ENCODE results near the gene ST6GALNAC1. TPM values are rescaled to one million over a fixed set of nuclear protein-coding genes. Genes with fewer than 3 reads are reported as not detected.

The ST6GALNAC1 gene
- total and polyA plus RNA-seq, 8 donors = 28.0 to 257 (median 62.4) TPM

DNA sequence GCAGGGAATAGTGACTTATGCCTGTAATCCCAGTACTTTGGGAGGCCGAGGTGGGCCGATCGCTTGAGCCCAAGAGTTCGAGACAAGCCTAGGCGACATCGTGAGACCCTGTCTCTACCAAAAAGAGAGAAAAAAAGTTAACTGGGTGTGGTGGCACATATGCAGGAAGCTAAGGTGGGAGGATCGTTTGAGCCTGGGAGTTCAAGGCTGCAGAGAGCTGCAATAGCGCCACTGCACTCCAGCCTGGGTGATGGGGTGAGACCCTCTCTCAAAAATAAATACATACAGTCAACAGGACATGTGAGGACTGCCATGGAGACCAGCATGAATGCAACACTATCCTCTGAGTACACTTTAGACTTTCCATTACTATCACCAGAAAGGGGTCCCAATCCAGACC lies 42.5 kb downstream of the ST6GALNAC1 start:
- Histone ChIP-seq H3K4me1 (peaks cover 11 to 47% (median 13%) of the 10 kb centered on the region in 4 donors), H3K4me3 (no peak overlapping the region), H3K36me3 (no peaks in the 10 kb centered on the region), H3K9me3 (no peaks in the 10 kb centered on the region), H3K27me3 (peaks cover 0 to 8% (median 0%) of the 10 kb centered on the region in 3 donors), H3K27ac (peak overlapping the region in 4 of 5 donors; percentile 41 to 67 (median 59))
- TF ChIP-seq, protein P1, sequence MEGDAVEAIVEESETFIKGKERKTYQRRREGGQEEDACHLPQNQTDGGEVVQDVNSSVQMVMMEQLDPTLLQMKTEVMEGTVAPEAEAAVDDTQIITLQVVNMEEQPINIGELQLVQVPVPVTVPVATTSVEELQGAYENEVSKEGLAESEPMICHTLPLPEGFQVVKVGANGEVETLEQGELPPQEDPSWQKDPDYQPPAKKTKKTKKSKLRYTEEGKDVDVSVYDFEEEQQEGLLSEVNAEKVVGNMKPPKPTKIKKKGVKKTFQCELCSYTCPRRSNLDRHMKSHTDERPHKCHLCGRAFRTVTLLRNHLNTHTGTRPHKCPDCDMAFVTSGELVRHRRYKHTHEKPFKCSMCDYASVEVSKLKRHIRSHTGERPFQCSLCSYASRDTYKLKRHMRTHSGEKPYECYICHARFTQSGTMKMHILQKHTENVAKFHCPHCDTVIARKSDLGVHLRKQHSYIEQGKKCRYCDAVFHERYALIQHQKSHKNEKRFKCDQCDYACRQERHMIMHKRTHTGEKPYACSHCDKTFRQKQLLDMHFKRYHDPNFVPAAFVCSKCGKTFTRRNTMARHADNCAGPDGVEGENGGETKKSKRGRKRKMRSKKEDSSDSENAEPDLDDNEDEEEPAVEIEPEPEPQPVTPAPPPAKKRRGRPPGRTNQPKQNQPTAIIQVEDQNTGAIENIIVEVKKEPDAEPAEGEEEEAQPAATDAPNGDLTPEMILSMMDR (IDR thresholded peaks at IDR 0.05) = no peak
- TF ChIP-seq POLR2AphosphoS5 (IDR thresholded peaks at IDR 0.05) (no peak), POLR2A (IDR thresholded peaks at IDR 0.05) (no peak), EP300 (IDR thresholded peaks at IDR 0.05) (no peak)
- intact Hi-C loops (cut with DNase I; ENCODE audit: low total_unique reads) = no loop called here
- WGBS, 5 donors = 27 to 54% (median 40%) methylated on average over 8 of the region's 8 CpGs
- DNase-seq = no peak

DNA sequence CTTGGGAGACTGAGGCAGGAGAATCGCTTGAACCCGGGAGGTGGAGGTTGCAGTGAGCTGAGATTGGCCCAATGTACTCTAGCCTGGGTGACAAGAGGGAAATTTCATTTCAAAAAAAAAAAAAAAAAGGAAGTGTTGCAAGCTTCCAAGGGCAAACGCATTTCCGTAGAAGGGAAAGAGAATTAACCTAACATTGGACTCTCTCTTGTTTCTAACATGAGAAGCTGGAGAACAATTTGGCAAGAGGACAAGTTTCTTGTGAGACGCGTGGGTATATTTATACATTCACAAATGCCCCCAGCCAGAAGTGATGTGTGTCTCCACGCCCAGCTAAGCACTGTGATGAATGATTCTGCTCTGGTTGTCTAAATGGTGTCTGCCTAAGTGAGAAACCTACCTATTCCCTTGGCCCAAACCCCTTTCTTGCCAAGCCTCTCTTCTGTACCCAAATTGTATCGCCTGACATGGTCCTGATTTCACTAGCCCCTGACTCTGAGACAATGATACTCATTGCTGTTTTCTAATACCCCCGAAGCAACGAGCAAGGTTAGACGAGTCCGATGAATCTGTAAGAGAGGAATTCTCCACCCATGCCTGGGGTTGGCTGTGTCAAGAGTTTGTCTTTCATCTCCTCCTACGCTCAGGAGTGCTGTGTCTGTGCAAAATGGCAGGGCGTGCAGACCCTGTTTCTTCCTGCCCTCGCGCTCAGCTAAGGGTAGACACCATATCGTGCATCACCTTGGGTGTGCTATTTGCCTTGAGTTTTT lies 43.7 kb downstream of the ST6GALNAC1 start:
- Histone ChIP-seq H3K36me3 (no peaks in the 10 kb centered on the region), H3K27ac (peak overlapping the region in 2 of 5 donors; percentile 41 to 67), H3K9me3 (no peaks in the 10 kb centered on the region), H3K4me3 (no peak overlapping the region), H3K4me1 (peaks cover 11 to 47% (median 13%) of the 10 kb centered on the region in 4 donors), H3K27me3 (peaks cover 0 to 11% (median 0%) of the 10 kb centered on the region in 3 donors)
- 66 to 82% (median 79%) methylated on average over 17 of the region's 17 CpGs for WGBS, 5 donors
- intact Hi-C loops (cut with DNase I; ENCODE audit: low total_unique reads) = no loop called here
- peak in 1 of 2 donors; percentile 45 for DNase-seq
- TF ChIP-seq, protein P1 (IDR thresholded peaks at IDR 0.05) = no peak
- no peak for TF ChIP-seq EP300 (IDR thresholded peaks at IDR 0.05)
- no peak for TF ChIP-seq POLR2AphosphoS5 (IDR thresholded peaks at IDR 0.05)
- TF ChIP-seq POLR2A (IDR thresholded peaks at IDR 0.05) = no peak

DNA sequence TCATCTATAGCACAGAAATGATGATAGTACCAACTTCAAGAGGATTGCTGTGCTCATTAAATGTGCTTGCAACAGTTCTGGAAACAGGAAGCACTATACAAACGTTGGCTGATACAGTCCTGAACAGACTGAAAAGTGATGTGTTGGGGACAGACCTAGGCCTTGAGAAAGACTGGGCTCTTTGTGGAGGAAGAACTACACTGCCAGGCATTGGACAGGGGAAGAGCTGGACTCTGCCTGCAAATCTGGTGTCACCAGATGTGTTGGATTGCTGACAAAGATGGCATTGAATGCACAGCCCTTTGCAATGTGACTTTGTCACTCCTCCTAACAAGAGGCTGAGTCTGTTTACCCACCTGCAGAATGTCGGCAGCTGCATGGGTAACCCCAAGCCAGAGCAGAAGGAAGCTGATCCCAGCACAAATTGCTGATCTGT lies 45.5 kb downstream of the ST6GALNAC1 start:
- Histone ChIP-seq H3K4me1 (peaks cover 11 to 47% (median 13%) of the 10 kb centered on the region in 4 donors), H3K4me3 (no peak overlapping the region), H3K27ac (peak overlapping the region in 3 of 5 donors; percentile 18 to 36 (median 35)), H3K27me3 (peaks cover 0 to 11% (median 0%) of the 10 kb centered on the region in 3 donors), H3K9me3 (no peaks in the 10 kb centered on the region), H3K36me3 (no peaks in the 10 kb centered on the region)
- TF ChIP-seq EP300 (IDR thresholded peaks at IDR 0.05) = no peak
- TF ChIP-seq, protein P1 (IDR thresholded peaks at IDR 0.05) = no peak
- TF ChIP-seq POLR2A (IDR thresholded peaks at IDR 0.05) = no peak
- no peak for TF ChIP-seq POLR2AphosphoS5 (IDR thresholded peaks at IDR 0.05)
- intact Hi-C loops (cut with DNase I; ENCODE audit: low total_unique reads) = no loop called here
- WGBS, 5 donors = 6 to 20% (median 18%) methylated on average over 2 of the region's 2 CpGs
- peak in 1 of 2 donors; percentile 50 for DNase-seq

DNA sequence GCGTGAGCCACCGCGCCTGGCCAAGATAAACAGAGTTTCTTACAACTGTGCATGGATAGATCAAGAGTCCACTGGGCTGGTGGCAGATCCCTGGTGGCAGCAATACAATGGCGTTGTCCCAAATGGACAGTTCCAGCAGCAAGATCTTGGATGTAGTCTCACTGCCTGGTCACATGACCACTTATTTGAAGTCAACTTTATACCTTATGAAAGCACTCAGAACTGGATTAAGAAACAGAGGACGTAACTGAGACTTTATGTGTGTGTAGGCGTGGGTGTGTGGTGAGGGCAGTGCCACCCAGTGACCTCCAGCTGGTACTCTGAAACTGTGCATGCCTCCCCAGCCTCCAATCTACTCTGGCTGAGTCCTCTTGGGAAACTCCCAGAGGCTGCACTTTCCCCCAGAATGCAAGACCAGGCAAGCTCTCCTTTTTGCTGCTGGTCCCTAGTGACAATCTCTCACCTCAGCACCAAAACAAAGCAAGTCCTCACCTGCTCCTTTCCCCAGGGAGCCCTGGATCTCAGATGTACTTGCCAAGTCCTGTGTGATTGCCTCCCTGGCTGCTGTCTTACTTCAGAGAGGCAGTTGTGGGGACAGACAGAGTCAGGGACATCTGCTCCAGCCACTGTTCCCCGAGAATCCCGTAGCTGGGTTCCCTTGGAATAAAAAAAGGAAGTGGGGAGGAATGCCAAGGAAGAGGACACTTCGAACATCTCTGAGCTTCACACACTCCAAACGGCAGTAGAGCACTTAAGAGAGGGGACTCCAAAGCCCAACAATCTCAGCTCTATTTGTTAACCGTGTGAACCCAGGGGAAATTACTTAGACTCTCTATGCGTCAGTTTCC lies 46.2 kb downstream of the ST6GALNAC1 start:
- H3K27ac ChIP-seq = peak overlapping the region in 2 of 5 donors; percentile 35 to 36
- WGBS, 5 donors = 60 to 69% (median 62%) methylated on average over 11 to 12 of the region's 12 CpGs
- peaks cover 11 to 47% (median 13%) of the 10 kb centered on the region in 4 donors for H3K4me1 ChIP-seq
- H3K27me3 ChIP-seq = peaks cover 0 to 11% (median 0%) of the 10 kb centered on the region in 3 donors
- no peak overlapping the region for H3K4me3 ChIP-seq
- H3K36me3 ChIP-seq = no peaks in the 10 kb centered on the region
- no peaks in the 10 kb centered on the region for H3K9me3 ChIP-seq
- DNase-seq = peak in 1 of 2 donors; percentile 45
- intact Hi-C loops (cut with DNase I; ENCODE audit: low total_unique reads) = no loop called here
- TF ChIP-seq EP300 (IDR thresholded peaks at IDR 0.05) = no peak
- no peak for TF ChIP-seq POLR2A (IDR thresholded peaks at IDR 0.05)
- TF ChIP-seq, protein P1 (IDR thresholded peaks at IDR 0.05) = no peak
- TF ChIP-seq POLR2AphosphoS5 (IDR thresholded peaks at IDR 0.05) = no peak
